Hepatocyte (in vitro differentiated cells): Measurements from ENCODE around the gene FBXO42.

Experiments
- EZH2 ChIP-seq: fragments of 200-600 bp; sonication (generic); IDR thresholded peaks from 2 replicates; pipeline ENCODE4 v1.6.1; 2016; ENCODE audit warnings: antibody characterized with exemption, mild to moderate bottlenecking, borderline replicate concordance
- TF ChIP-seq, protein P1 (sequence below): fragments of 200-600 bp; sonication (generic); IDR thresholded peaks from 2 replicates; pipeline ENCODE4 v1.5.1; 2016; ENCODE audit warnings: antibody characterized with exemption, mild to moderate bottlenecking; ENCODE audit not compliant: poor library complexity

DNA sequence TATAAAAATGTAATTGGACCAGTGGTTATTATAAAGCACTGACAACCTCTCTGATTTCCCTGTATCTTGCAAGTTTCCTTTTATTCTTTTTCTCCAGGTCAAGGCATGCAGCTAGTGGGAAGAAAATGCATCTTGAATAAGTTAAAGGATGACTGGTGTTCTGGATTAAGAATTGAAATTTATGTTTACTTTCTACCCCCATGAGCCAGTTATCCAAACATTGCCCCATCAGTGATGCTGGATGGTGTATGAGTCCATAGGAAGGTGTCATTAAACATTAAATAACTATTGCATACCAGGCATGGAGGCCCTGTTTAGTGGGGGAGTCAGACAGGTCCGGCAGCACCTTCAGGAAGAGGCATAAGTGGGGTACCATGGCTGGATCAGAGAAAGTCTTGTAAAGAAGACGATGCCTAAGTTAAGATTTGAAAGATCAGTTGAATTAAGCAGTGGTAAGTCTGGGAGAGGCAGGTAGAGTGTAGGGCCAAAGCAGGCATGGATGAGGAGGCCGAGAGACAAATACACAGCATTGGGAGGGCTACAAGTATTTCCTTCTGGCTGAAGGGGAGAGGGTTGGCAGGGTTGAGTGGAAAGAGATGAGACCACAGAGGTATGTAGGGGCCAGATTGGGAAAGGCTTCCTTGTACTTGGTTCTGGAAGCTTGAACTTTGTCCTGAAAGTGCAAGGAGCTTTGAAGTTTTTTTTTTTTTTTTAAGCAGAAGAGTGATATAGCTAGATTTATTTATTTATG lies 20.4 kb upstream of the FBXO42 start:
- TF ChIP-seq, protein P1, sequence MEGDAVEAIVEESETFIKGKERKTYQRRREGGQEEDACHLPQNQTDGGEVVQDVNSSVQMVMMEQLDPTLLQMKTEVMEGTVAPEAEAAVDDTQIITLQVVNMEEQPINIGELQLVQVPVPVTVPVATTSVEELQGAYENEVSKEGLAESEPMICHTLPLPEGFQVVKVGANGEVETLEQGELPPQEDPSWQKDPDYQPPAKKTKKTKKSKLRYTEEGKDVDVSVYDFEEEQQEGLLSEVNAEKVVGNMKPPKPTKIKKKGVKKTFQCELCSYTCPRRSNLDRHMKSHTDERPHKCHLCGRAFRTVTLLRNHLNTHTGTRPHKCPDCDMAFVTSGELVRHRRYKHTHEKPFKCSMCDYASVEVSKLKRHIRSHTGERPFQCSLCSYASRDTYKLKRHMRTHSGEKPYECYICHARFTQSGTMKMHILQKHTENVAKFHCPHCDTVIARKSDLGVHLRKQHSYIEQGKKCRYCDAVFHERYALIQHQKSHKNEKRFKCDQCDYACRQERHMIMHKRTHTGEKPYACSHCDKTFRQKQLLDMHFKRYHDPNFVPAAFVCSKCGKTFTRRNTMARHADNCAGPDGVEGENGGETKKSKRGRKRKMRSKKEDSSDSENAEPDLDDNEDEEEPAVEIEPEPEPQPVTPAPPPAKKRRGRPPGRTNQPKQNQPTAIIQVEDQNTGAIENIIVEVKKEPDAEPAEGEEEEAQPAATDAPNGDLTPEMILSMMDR: no peak
- TF ChIP-seq EZH2: no peak
